BE2C (cell line): ENCODE measurements around the gene TMEM178B.
"Not testable (repeated sequence)": the region's sequence is repeated elsewhere in the genome, so short reads cannot be mapped to it uniquely, and the experiment has no call there.

Experiments used
- DNase-seq: peaks from one replicate; pipeline ENCODE4 v3.0.0-alpha.2; 2020
- H3K27me3 ChIP-seq: fragments of 250-450 bp; sonication (Bioruptor Pico); 2 replicates; pipeline ENCODE4 v1.5.1; 2020; ENCODE audit warnings: mild to moderate bottlenecking
- H3K36me3 ChIP-seq: fragments of 250-450 bp; sonication (Bioruptor Pico); 2 replicates; pipeline ENCODE4 v1.5.1; 2020; ENCODE audit warnings: mild to moderate bottlenecking
- H3K4me1 ChIP-seq: fragments of 250-450 bp; sonication (Bioruptor Pico); 2 replicates; pipeline ENCODE4 v1.5.1; 2020
- H3K4me3 ChIP-seq: 2 replicates; pipeline ENCODE4 v1.5.1; 2011; ENCODE audit warnings: low read depth, low read length
- H3K9me3 ChIP-seq: fragments of 250-450 bp; sonication (Bioruptor Pico); 2 replicates; pipeline ENCODE4 v1.5.1; 2020
- TF ChIP-seq, protein P1 (sequence below): IDR thresholded peaks from 2 replicates; pipeline ENCODE4 v1.5.1; 2012; ENCODE audit warnings: mild to moderate bottlenecking, low read depth, low read length

Gene TMEM178B

GRCh38 chr7:141115965-141116364 is 42.1 kb downstream of the TMEM178B start:
- no peak for DNase-seq
- Histone ChIP-seq H3K9me3 (no peaks in the 10 kb centered on the region), H3K27me3 (no peaks in the 10 kb centered on the region), H3K36me3 (no peaks in the 10 kb centered on the region), H3K4me3 (no peak overlapping the region), H3K4me1 (peaks cover 13% of the 10 kb centered on the region)
- TF ChIP-seq, protein P1, sequence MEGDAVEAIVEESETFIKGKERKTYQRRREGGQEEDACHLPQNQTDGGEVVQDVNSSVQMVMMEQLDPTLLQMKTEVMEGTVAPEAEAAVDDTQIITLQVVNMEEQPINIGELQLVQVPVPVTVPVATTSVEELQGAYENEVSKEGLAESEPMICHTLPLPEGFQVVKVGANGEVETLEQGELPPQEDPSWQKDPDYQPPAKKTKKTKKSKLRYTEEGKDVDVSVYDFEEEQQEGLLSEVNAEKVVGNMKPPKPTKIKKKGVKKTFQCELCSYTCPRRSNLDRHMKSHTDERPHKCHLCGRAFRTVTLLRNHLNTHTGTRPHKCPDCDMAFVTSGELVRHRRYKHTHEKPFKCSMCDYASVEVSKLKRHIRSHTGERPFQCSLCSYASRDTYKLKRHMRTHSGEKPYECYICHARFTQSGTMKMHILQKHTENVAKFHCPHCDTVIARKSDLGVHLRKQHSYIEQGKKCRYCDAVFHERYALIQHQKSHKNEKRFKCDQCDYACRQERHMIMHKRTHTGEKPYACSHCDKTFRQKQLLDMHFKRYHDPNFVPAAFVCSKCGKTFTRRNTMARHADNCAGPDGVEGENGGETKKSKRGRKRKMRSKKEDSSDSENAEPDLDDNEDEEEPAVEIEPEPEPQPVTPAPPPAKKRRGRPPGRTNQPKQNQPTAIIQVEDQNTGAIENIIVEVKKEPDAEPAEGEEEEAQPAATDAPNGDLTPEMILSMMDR: no peak

DNA sequence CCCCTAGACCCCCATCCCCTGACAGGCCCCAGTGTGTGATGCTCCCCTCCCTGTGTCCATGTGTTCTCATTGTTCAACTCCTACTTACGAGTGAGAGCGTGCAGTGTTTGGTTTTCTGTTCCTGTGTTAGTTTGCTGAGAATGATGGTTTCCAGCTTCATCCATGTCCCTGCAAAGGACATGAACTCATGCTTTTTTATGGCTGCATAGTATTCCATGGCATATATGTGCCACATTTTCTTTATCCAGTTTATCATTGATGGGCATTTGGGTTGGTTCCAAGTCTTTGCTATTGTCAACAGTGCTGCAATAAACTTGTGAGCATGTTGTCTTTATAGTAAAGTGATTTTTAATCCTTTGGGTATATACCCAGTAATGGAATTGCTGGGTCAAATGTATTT is 42.8 kb downstream of the TMEM178B start:
- H3K36me3 ChIP-seq, H3K27me3 ChIP-seq, H3K4me3 ChIP-seq, DNase-seq, H3K9me3 ChIP-seq: not testable (repeated sequence)
- H3K4me1 ChIP-seq: peaks cover 18% of the 10 kb centered on the region

- TF ChIP-seq, protein P1: no peak
- peaks cover 12% of the 10 kb centered on the region for H3K4me1 ChIP-seq
- no peaks in the 10 kb centered on the region for H3K27me3 ChIP-seq
- H3K4me3 ChIP-seq: no peak overlapping the region
- DNase-seq: no peak
- no peaks in the 10 kb centered on the region for H3K36me3 ChIP-seq
- no peaks in the 10 kb centered on the region for H3K9me3 ChIP-seq
These were observed 44.9 kb downstream of the TMEM178B start for GRCh38 chr7:141118767-141119166.

DNA sequence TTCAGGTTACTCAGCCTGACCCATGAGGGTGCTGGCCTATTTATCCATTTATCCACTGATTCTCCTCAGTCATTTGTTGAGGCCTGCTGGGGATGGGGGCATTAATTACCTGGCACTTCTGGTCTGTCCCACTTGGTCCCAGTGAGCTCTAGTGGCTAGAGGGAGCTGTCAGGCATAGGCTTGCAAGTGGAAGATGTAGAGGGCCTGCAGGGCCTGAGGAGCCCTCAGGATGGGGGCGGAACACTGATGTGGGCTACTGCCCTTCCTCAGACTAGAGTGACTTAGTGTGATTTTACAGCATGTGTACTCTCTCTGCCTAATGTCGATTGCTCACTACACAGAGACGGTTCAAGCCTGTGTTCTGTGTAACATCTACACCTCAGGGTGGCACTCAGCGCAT is 45.3 kb downstream of the TMEM178B start:
- Histone ChIP-seq H3K4me1 (peaks cover 10% of the 10 kb centered on the region; the same call in 1 of the 2 replicates), H3K36me3 (no peaks in the 10 kb centered on the region), H3K4me3 (no peak overlapping the region), H3K27me3 (no peaks in the 10 kb centered on the region), H3K9me3 (no peaks in the 10 kb centered on the region)
- TF ChIP-seq, protein P1: no peak
- no peak for DNase-seq

- Histone ChIP-seq H3K9me3 (no peaks in the 10 kb centered on the region), H3K27me3 (no peaks in the 10 kb centered on the region)
These were observed 48.9 kb downstream of the TMEM178B start for GRCh38 chr7:141122736-141123135.

DNA sequence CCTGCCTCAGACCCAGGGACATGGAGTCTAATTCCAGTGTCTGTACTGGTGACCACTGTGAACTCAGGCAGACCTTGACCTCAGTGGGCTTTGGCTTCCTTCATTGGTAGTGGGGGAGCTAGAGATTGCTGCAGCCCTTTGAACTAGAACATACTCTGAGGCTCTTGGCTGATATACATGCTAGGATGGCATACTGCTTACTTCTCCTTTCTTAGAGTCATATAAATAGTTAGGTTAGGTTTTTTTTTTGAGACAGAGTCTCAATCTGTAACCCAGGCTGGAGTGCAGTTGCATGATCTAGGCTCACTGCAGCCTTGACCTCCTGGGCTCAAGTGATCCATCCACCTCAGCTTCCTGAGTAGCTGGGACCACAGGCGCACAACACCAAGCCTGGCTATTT is 49.7 kb downstream of the TMEM178B start:
- no peaks in the 10 kb centered on the region for H3K36me3 ChIP-seq
- H3K4me1 ChIP-seq: peaks cover 4% of the 10 kb centered on the region; the same call in 1 of the 2 replicates
- TF ChIP-seq, protein P1: no peak
- no peak overlapping the region for H3K4me3 ChIP-seq
- H3K27me3 ChIP-seq: no peaks in the 10 kb centered on the region
- no peak for DNase-seq
- no peaks in the 10 kb centered on the region for H3K9me3 ChIP-seq

More at GRCh38 chr7:141122736-141123135, 48.9 kb downstream of the TMEM178B start:
- no peak for DNase-seq
- Histone ChIP-seq H3K4me3 (no peak overlapping the region), H3K36me3 (no peaks in the 10 kb centered on the region), H3K4me1 (peaks cover 4% of the 10 kb centered on the region; the same call in 1 of the 2 replicates)
- TF ChIP-seq, protein P1: no peak

DNA sequence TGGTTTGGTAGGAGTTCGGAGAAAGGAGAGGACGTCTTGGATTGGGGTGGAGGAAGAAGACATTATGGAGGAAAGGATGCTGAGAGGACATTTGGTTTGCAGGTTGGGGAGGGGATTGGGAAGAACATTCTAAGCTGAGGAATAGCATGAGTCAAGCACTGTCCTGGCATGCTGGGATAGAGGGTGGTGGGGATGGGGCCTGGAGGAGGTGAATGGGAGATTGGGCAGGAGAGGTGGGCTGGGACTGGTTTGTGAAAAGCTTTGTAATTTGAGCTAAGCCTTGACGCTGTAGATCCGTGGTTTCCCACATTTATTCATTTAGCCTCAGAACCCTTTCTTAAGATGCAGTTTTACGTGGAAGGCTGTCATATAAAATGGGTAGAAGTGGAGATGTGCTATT is 52.2 kb downstream of the TMEM178B start:
- peaks cover 3% of the 10 kb centered on the region; the same call in 1 of the 2 replicates for H3K4me1 ChIP-seq
- TF ChIP-seq, protein P1: no peak
- H3K4me3 ChIP-seq: no peak overlapping the region

More for the DNA sequence above, 52.2 kb downstream of the TMEM178B start:
- H3K9me3 ChIP-seq: no peaks in the 10 kb centered on the region
- no peaks in the 10 kb centered on the region for H3K36me3 ChIP-seq
- H3K27me3 ChIP-seq: no peaks in the 10 kb centered on the region
- no peak for DNase-seq
